ENCODE measurements around the gene TNP1.

DNA sequence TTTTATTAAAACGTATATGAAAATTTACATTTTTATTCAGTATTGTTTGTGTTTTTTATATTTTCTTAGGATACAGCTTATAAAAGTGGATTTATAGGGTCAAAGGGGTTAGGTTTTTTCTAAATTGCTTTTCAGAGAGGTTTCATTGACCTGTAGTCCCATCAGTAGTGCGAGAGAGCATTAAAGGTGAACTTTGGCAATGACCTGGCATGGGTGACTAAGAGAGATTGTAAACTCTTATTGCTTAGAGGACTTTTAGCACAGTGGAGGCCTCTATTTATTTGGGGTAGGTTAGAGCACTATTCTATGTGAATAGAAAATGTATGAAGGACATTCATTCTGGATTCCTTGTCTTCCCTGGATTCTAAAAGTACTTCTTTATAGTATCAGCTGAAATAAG, 16.0 kb upstream of the TNP1 start:
- no peak for TF ChIP-seq POLR2A (IDR thresholded peaks at IDR 0.05)
- TF ChIP-seq, protein P1, sequence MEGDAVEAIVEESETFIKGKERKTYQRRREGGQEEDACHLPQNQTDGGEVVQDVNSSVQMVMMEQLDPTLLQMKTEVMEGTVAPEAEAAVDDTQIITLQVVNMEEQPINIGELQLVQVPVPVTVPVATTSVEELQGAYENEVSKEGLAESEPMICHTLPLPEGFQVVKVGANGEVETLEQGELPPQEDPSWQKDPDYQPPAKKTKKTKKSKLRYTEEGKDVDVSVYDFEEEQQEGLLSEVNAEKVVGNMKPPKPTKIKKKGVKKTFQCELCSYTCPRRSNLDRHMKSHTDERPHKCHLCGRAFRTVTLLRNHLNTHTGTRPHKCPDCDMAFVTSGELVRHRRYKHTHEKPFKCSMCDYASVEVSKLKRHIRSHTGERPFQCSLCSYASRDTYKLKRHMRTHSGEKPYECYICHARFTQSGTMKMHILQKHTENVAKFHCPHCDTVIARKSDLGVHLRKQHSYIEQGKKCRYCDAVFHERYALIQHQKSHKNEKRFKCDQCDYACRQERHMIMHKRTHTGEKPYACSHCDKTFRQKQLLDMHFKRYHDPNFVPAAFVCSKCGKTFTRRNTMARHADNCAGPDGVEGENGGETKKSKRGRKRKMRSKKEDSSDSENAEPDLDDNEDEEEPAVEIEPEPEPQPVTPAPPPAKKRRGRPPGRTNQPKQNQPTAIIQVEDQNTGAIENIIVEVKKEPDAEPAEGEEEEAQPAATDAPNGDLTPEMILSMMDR (IDR thresholded peaks at IDR 0.05) = no peak

All from uterus (tissue), 2 donors.